Activated T-cell treated with anti-CD3 and anti-CD28 coated beads, Interleukin-2, amount 50 U/mL, for 4 hours (primary cell): Measurements from ENCODE around the gene SCGB3A1. TPM values are rescaled to one million over a fixed set of nuclear protein-coding genes. Genes with fewer than 3 reads are reported as not detected.

Experiments
- ATAC-seq, 2 donors: fragments of 200-7000 bp; cut with Tn5 transposase; one replicate each; pipeline ENCODE4 v1.10.0; 2021
- DNase-seq: peaks from one replicate; pipeline ENCODE4 v3.0.0-alpha.2; 2020
- H3K27me3 Mint-ChIP-seq: one replicate; pipeline ENCODE4 v1.8.0; 2021; ENCODE audit warnings: low read depth, mixed read lengths
- H3K36me3 Mint-ChIP-seq: one replicate; pipeline ENCODE4 v1.8.0; 2022; ENCODE audit warnings: mixed read lengths; ENCODE audit not compliant: insufficient read depth
- H3K4me1 Mint-ChIP-seq: one replicate; pipeline ENCODE4 v1.8.0; 2021; ENCODE audit warnings: low read depth, mixed read lengths
- H3K4me3 Mint-ChIP-seq: one replicate; pipeline ENCODE4 v1.8.0; 2021; ENCODE audit warnings: mild to moderate bottlenecking, moderate library complexity, mixed read lengths
- H3K9me3 Mint-ChIP-seq: one replicate; pipeline ENCODE4 v1.8.0; 2021; ENCODE audit warnings: mixed read lengths
- total RNA-seq, 3 donors: library from RNA; stranded (reverse); gene quantifications; one replicate each; pipeline ENCODE4 v1.2.1, GENCODE V29; 2021

The SCGB3A1 gene
- total RNA-seq, 3 donors from 2014 or later = 0.55 TPM; not detected in 2

DNA sequence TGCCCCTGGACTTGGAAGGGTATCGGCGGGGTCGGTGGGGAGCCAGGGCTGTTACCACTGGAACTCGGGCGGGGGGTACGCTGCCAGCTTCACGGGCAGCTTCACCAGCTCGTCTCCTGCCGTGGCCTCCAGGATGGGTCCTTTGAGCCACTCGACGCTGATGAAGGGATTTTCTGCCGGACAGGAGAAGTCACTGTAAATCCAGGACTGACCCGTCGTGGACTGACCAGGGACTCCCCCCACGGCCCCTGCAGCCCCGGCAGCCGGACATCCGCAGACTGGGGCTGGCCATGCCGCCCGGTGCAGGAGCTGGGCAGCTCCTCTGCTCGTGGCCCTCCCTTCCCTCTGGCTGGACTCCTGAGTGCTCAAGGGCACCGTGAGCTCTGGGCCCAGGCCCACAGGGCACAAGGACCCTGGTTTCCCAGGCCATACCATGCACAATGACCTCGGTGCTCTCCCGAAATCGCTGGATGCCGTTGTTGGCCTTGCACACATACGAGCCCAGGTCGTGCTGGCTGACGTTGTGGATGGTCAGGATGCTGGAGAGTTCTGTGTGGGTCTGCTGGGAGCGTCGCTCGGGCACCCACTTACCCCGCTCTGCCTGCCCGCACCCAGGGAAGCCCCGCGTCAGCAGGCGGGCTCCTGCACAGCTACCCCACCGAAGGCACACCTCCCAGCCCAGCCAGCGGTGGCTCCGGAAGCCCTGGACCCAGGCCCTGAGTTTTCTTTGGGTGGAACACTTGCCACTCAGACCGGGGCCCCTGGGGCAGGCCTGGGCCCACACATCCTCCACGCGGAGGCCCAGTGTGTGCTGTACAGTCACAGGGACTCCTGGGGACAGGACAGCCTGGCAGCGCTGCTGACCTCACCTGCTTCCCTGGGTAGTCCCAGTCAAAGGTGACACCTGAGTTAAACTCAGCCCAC is 37.8 kb upstream of the SCGB3A1 start:
- Mint-ChIP-seq H3K4me3 (no peak overlapping the region), H3K27me3 (peaks cover 3% of the 10 kb centered on the region), H3K9me3 (no peaks in the 10 kb centered on the region), H3K4me1 (peaks cover 2% of the 10 kb centered on the region), H3K36me3 (no peaks in the 10 kb centered on the region)
- no peak for DNase-seq
- ATAC-seq = no peak

DNA sequence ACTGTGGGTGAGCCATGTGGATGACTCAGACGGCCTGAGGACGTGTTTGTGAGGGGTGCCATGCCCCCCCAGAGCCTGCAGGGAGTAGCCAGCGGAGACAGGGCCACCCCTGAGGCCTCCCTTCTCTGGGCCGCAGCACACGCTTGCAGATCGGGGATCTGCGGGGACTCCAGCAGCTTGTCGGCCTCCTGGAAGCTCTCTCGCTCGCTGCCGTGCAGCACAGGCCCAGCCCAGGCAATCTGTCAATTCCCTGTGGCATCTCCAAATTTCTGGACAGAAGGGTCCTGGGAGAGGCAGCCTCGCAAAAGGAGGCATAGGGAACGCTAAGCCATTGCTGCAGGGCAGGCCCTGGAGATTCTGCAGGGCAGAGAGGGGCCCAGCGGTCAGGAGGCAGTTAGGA is 36.9 kb upstream of the SCGB3A1 start:
- no peak for ATAC-seq
- Mint-ChIP-seq H3K9me3 (no peaks in the 10 kb centered on the region), H3K4me1 (peaks cover 7% of the 10 kb centered on the region), H3K27me3 (no peaks in the 10 kb centered on the region), H3K4me3 (no peak overlapping the region), H3K36me3 (no peaks in the 10 kb centered on the region)
- no peak for DNase-seq

- DNase-seq (no peak), ATAC-seq (no peak)
- no peaks in the 10 kb centered on the region for H3K9me3 Mint-ChIP-seq
- no peaks in the 10 kb centered on the region for H3K27me3 Mint-ChIP-seq
- peaks cover 11% of the 10 kb centered on the region for H3K4me1 Mint-ChIP-seq
- H3K36me3 Mint-ChIP-seq = no peaks in the 10 kb centered on the region
- no peak overlapping the region for H3K4me3 Mint-ChIP-seq
Measured at GRCh38 chr5:180627386-180628120, 36.3 kb upstream of the SCGB3A1 start.

DNA sequence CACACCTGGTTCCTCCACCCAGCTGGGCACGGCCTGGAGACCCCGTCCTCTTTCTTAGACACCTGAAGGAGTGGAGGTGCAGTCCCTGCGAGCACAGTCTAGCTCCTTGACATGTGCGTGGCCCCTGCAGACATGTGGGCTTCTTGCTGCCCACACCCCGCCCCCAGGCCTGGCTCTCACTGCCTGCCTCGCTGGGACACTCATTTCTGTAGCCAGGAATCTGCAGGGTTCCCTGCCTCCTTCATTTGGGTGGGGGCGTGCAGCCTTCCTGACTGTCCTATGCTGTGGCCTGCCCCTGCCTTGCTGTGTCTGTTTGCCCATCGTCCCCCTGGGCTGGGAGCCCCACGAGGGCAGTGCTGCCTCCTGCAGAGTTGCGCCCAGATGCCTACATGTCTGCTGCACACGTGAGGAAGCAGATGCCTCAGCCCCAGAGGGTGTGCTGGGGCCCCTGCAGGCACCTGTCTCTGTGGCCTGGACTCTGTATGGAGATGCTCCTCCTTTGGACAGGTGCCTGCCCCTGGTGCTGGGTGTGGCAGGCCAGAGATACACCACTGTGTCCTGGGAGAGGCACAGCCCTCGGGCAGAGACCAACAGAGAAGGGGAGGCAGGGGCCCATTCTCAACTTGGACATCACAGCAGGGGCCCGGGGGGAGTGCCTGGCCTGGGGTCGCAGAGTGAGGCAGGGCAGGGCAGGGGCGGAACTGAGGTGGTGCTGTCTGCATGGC is 35.5 kb upstream of the SCGB3A1 start:
- Mint-ChIP-seq H3K36me3 (no peaks in the 10 kb centered on the region), H3K4me1 (peaks cover 11% of the 10 kb centered on the region), H3K4me3 (no peak overlapping the region), H3K27me3 (no peaks in the 10 kb centered on the region), H3K9me3 (no peaks in the 10 kb centered on the region)
- DNase-seq = no peak
- no peak for ATAC-seq

GRCh38 chr5:180625791-180626660 is 34.7 kb upstream of the SCGB3A1 start:
- Mint-ChIP-seq H3K36me3 (no peaks in the 10 kb centered on the region), H3K4me3 (no peak overlapping the region), H3K9me3 (no peaks in the 10 kb centered on the region), H3K27me3 (no peaks in the 10 kb centered on the region), H3K4me1 (peaks cover 11% of the 10 kb centered on the region)
- no peak for DNase-seq
- no peak for ATAC-seq

GRCh38 chr5:180625125-180625790 is 34.0 kb upstream of the SCGB3A1 start:
- peaks cover 11% of the 10 kb centered on the region for H3K4me1 Mint-ChIP-seq
- no peaks in the 10 kb centered on the region for H3K9me3 Mint-ChIP-seq
- no peak for ATAC-seq
- H3K27me3 Mint-ChIP-seq = peaks cover under 1% of the 10 kb centered on the region
- no peak overlapping the region for H3K4me3 Mint-ChIP-seq
- no peak for DNase-seq
- no peaks in the 10 kb centered on the region for H3K36me3 Mint-ChIP-seq

GRCh38 chr5:180624587-180624986 is 33.3 kb upstream of the SCGB3A1 start:
- Mint-ChIP-seq H3K27me3 (peaks cover 2% of the 10 kb centered on the region), H3K9me3 (no peaks in the 10 kb centered on the region), H3K4me3 (no peak overlapping the region), H3K36me3 (no peaks in the 10 kb centered on the region), H3K4me1 (peaks cover 11% of the 10 kb centered on the region)
- ATAC-seq = no peak
- no peak for DNase-seq

DNA sequence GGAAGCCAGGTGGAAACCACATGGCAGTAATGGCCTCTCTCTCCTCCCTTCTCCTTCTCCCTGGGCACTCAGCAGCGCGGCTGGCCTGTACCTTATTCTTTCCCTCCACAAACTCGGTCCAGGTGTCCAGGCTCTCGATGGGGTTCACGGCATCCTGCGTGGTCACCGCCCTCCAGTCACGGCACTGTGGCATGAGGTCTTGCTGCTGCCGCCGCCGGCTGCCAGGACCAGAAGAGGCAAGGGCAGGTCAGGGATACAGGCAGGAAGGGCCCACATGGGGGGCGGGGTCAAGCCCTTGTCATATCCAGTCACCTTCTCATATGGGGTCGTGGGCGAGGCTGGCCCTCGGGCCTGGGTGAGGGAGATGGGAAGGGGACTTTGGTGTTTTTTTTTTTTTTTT is 32.5 kb upstream of the SCGB3A1 start:
- Mint-ChIP-seq H3K9me3 (no peaks in the 10 kb centered on the region), H3K4me3 (no peak overlapping the region)

DNA sequence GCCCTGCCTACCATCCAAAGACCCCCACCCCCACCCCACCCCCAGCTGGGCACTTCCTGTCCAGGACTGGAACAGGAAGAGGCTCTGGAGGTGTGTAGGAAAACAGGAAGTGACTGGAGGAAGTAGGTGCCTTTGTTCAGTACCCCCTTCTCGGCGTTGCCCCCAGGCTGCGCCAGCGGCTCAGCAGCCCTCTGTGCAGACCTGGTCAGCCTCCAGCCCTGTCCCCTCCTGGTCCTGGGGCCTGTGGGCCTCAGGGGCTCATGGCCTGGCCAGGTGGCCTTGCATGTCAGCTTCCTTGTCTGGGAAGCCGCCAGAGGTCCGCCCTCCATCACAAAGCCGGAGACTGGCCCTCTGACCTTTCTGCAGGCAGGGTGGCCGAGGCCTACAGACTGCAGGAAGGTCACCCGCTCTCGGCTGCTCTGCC is 32.1 kb upstream of the SCGB3A1 start:
- peaks cover 2% of the 10 kb centered on the region for H3K27me3 Mint-ChIP-seq
- DNase-seq = no peak
- H3K4me1 Mint-ChIP-seq = peaks cover 11% of the 10 kb centered on the region
- no peaks in the 10 kb centered on the region for H3K9me3 Mint-ChIP-seq
- ATAC-seq = no peak
- no peaks in the 10 kb centered on the region for H3K36me3 Mint-ChIP-seq
- no peak overlapping the region for H3K4me3 Mint-ChIP-seq

More for the DNA sequence above, 32.5 kb upstream of the SCGB3A1 start:
- peaks cover 11% of the 10 kb centered on the region for H3K4me1 Mint-ChIP-seq
- ATAC-seq (no peak), DNase-seq (no peak)
- no peaks in the 10 kb centered on the region for H3K36me3 Mint-ChIP-seq
- H3K27me3 Mint-ChIP-seq = peaks cover 2% of the 10 kb centered on the region

- no peak for ATAC-seq
- Mint-ChIP-seq H3K9me3 (no peaks in the 10 kb centered on the region), H3K4me1 (peaks cover 11% of the 10 kb centered on the region), H3K27me3 (peaks cover 4% of the 10 kb centered on the region), H3K4me3 (no peak overlapping the region), H3K36me3 (no peaks in the 10 kb centered on the region)
- DNase-seq = no peak
Measured at GRCh38 chr5:180622910-180623309, 31.6 kb upstream of the SCGB3A1 start.

- no peaks in the 10 kb centered on the region for H3K36me3 Mint-ChIP-seq
- ATAC-seq (no peak), DNase-seq (no peak)
- no peaks in the 10 kb centered on the region for H3K9me3 Mint-ChIP-seq
- no peak overlapping the region for H3K4me3 Mint-ChIP-seq
- H3K27me3 Mint-ChIP-seq = peaks cover 4% of the 10 kb centered on the region
- H3K4me1 Mint-ChIP-seq = peaks cover 11% of the 10 kb centered on the region
Measured at GRCh38 chr5:180621311-180621710, 30.0 kb upstream of the SCGB3A1 start.

- H3K36me3 Mint-ChIP-seq = no peaks in the 10 kb centered on the region
- H3K4me1 Mint-ChIP-seq = peaks cover 11% of the 10 kb centered on the region
- H3K9me3 Mint-ChIP-seq = no peaks in the 10 kb centered on the region
- peaks cover 4% of the 10 kb centered on the region for H3K27me3 Mint-ChIP-seq
- ATAC-seq (no peak), DNase-seq (no peak)
- no peak overlapping the region for H3K4me3 Mint-ChIP-seq
Measured at GRCh38 chr5:180620014-180620413, 28.7 kb upstream of the SCGB3A1 start.

GRCh38 chr5:180619563-180619915 is 28.2 kb upstream of the SCGB3A1 start:
- H3K36me3 Mint-ChIP-seq = no peaks in the 10 kb centered on the region
- H3K9me3 Mint-ChIP-seq = no peaks in the 10 kb centered on the region
- DNase-seq (no peak), ATAC-seq (no peak)
- no peak overlapping the region for H3K4me3 Mint-ChIP-seq
- peaks cover 9% of the 10 kb centered on the region for H3K4me1 Mint-ChIP-seq
- peaks cover 4% of the 10 kb centered on the region for H3K27me3 Mint-ChIP-seq
